Dermis blood vessel endothelial cell (primary cell): ENCODE data around the gene PSMA1. TPM values are rescaled to one million over a fixed set of nuclear protein-coding genes. Genes with fewer than 3 reads are reported as not detected.

Experiments used
- DNase-seq: peaks from one replicate; pipeline ENCODE4 v3.0.0; 2010
- total RNA-seq: library from RNA; depleted of rRNA; stranded (reverse); fragments of >200 nt; gene quantifications from 2 replicates; pipeline ENCODE4 v1.2.3, GENCODE V29; 2014

PSMA1 gene
- total RNA-seq, 1 donor from 2014 or later: 137 TPM

GRCh38 chr11:14529951-14530350 lies 9.8 kb upstream of the PSMA1 start:
- no peak for DNase-seq

GRCh38 chr11:14529321-14529720 lies 9.1 kb upstream of the PSMA1 start:
- no peak for DNase-seq

GRCh38 chr11:14522801-14523200 lies 2.6 kb upstream of the PSMA1 start:
- no peak for DNase-seq

GRCh38 chr11:14522245-14522644 lies 2.1 kb upstream of the PSMA1 start:
- DNase-seq: no peak

GRCh38 chr11:14520747-14521151 lies 563 bp upstream of the PSMA1 start:
- DNase-seq: no peak

- no peak for DNase-seq
Measured at GRCh38 chr11:14519597-14519916, 629 bp downstream of the PSMA1 start.

- DNase-seq: no peak
Measured at GRCh38 chr11:14518820-14519219, 1.4 kb downstream of the PSMA1 start.

GRCh38 chr11:14513800-14514199 lies 6.4 kb downstream of the PSMA1 start:
- no peak for DNase-seq

GRCh38 chr11:14506532-14506931 lies 13.7 kb downstream of the PSMA1 start:
- no peak for DNase-seq

- DNase-seq: no peak
Measured at GRCh38 chr11:14503023-14503422, 17.2 kb downstream of the PSMA1 start.

GRCh38 chr11:14502039-14502438 lies 18.1 kb downstream of the PSMA1 start:
- no peak for DNase-seq

- DNase-seq: peak; percentile 76
Measured at GRCh38 chr11:14500181-14500651, 20.0 kb downstream of the PSMA1 start.

GRCh38 chr11:14499560-14500180 lies 20.5 kb downstream of the PSMA1 start, which contains the start of gene COPB1:
TSS of gene COPB1 (minus strand) at chr11:14499811. CDS start at chr11:14498928, 883 bp downstream.
- peak; percentile 97 for DNase-seq

GRCh38 chr11:14499178-14499559 lies 21.0 kb downstream of the PSMA1 start:
- peak; percentile 45 for DNase-seq

- DNase-seq: no peak
Measured at GRCh38 chr11:14480716-14481115, 39.5 kb downstream of the PSMA1 start.

- DNase-seq: no peak
Measured at GRCh38 chr11:14471127-14471526, 49.1 kb downstream of the PSMA1 start.

GRCh38 chr11:14463623-14464022 lies 56.6 kb downstream of the PSMA1 start:
- no peak for DNase-seq

- DNase-seq: no peak
Measured at GRCh38 chr11:14460147-14460546, 60.0 kb downstream of the PSMA1 start.

GRCh38 chr11:14458377-14458776 lies 61.8 kb downstream of the PSMA1 start:
- no peak for DNase-seq

GRCh38 chr11:14455648-14456430 lies 64.3 kb downstream of the PSMA1 start:
- no peak for DNase-seq
